ENCODE measurements around the gene BST1. TPM values are rescaled to one million over a fixed set of nuclear protein-coding genes. Genes with fewer than 3 reads are reported as not detected.

The BST1 gene
- total RNA-seq, 1 experiment from 2014 or later: 0.41 TPM

- ChIA-PET POLR2A (no interaction called here), CTCF (interaction anchor here (0.7 to 1.0 kb wide), 4 partner anchors 51 to 394 kb away, joined by 3 to 5 read pairs (median 5); no protein-coding TSS in a partner anchor)
- Histone ChIP-seq H3K4me1 (peaks cover 20% of the 10 kb centered on the region), H3K36me3 (ENCODE audit: control insufficient read depth, insufficient read depth, low read length) (no peaks in the 10 kb centered on the region), H3K4me3 (ENCODE audit: low read depth, low read length) (no peak overlapping the region), H3K9me3 (no peaks in the 10 kb centered on the region), H3K27me3 (replicated peaks; ENCODE audit: control insufficient read depth, insufficient read depth, low read length) (no peaks in the 10 kb centered on the region)
- Mint-ChIP-seq H3K36me3 (ENCODE audit: insufficient read depth, unreplicated experiment) (peaks cover 4% of the 10 kb centered on the region), H3K4me3 (ENCODE audit: unreplicated experiment) (no peak overlapping the region), H3K4me1 (ENCODE audit: low read depth, unreplicated experiment) (peaks cover 21% of the 10 kb centered on the region), H3K27me3 (ENCODE audit: insufficient read depth, unreplicated experiment) (no peaks in the 10 kb centered on the region), H3K27ac (ENCODE audit: unreplicated experiment) (no peak overlapping the region), H3K9me3 (ENCODE audit: unreplicated experiment) (no peaks in the 10 kb centered on the region)
- intact Hi-C loops (cut with micrococcal nuclease; ENCODE audit: unreplicated experiment): no loop called here
- no peak for TF ChIP-seq CTCF (IDR thresholded peaks at IDR 0.05; ENCODE audit: insufficient read depth in 1 of 2, low read depth in 1 of 2, low read length in 1 of 2, severe bottlenecking in 1 of 2, unreplicated experiment in 1 of 2)
- no peak for DNase-seq
- no TSS peak for BruUV-seq (replicated peaks)
Measured at GRCh38 chr4:15675356-15675755, 27.5 kb upstream of the BST1 start.

GRCh38 chr4:15676039-15676438 is 26.8 kb upstream of the BST1 start:
- TF ChIP-seq CTCF (IDR thresholded peaks at IDR 0.05; ENCODE audit: insufficient read depth in 1 of 2, low read depth in 1 of 2, low read length in 1 of 2, severe bottlenecking in 1 of 2, unreplicated experiment in 1 of 2): no peak
- Mint-ChIP-seq H3K4me3 (ENCODE audit: unreplicated experiment) (no peak overlapping the region), H3K27ac (ENCODE audit: unreplicated experiment) (no peak overlapping the region), H3K9me3 (ENCODE audit: unreplicated experiment) (no peaks in the 10 kb centered on the region), H3K4me1 (ENCODE audit: low read depth, unreplicated experiment) (peaks cover 21% of the 10 kb centered on the region), H3K27me3 (ENCODE audit: insufficient read depth, unreplicated experiment) (no peaks in the 10 kb centered on the region), H3K36me3 (ENCODE audit: insufficient read depth, unreplicated experiment) (peaks cover 5% of the 10 kb centered on the region)
- CTCF ChIA-PET: interaction anchor here (0.7 to 1.0 kb wide), 4 partner anchors 50 to 393 kb away, joined by 3 to 5 read pairs (median 5); no protein-coding TSS in a partner anchor
- BruUV-seq (replicated peaks): no TSS peak
- Histone ChIP-seq H3K4me3 (ENCODE audit: low read depth, low read length) (no peak overlapping the region), H3K27me3 (replicated peaks; ENCODE audit: control insufficient read depth, insufficient read depth, low read length) (no peaks in the 10 kb centered on the region), H3K9me3 (no peaks in the 10 kb centered on the region), H3K36me3 (ENCODE audit: control insufficient read depth, insufficient read depth, low read length) (no peaks in the 10 kb centered on the region), H3K4me1 (peaks cover 20% of the 10 kb centered on the region)
- intact Hi-C loops (cut with micrococcal nuclease; ENCODE audit: unreplicated experiment): no loop called here
- DNase-seq: no peak
- POLR2A ChIA-PET: no interaction called here

- H3K36me3 Mint-ChIP-seq (ENCODE audit: insufficient read depth, unreplicated experiment): peaks cover 13% of the 10 kb centered on the region
- H3K27me3 Mint-ChIP-seq (ENCODE audit: insufficient read depth, unreplicated experiment): no peaks in the 10 kb centered on the region
- H3K36me3 ChIP-seq (ENCODE audit: control insufficient read depth, insufficient read depth, low read length): no peaks in the 10 kb centered on the region
- no peaks in the 10 kb centered on the region for H3K27me3 ChIP-seq (replicated peaks; ENCODE audit: control insufficient read depth, insufficient read depth, low read length)
- DNase-seq: no peak
- H3K4me1 ChIP-seq: peaks cover 20% of the 10 kb centered on the region
- H3K4me3 Mint-ChIP-seq (ENCODE audit: unreplicated experiment): no peak overlapping the region
- peaks cover 17% of the 10 kb centered on the region for H3K4me1 Mint-ChIP-seq (ENCODE audit: low read depth, unreplicated experiment)
- no peak for TF ChIP-seq CTCF (IDR thresholded peaks at IDR 0.05; ENCODE audit: insufficient read depth in 1 of 2, low read depth in 1 of 2, low read length in 1 of 2, severe bottlenecking in 1 of 2, unreplicated experiment in 1 of 2)
- CTCF ChIA-PET: no interaction called here
- intact Hi-C loops (cut with micrococcal nuclease; ENCODE audit: unreplicated experiment): no loop called here
- H3K4me3 ChIP-seq (ENCODE audit: low read depth, low read length): no peak overlapping the region
- no peaks in the 10 kb centered on the region for H3K9me3 Mint-ChIP-seq (ENCODE audit: unreplicated experiment)
- BruUV-seq (replicated peaks): no TSS peak
- H3K27ac Mint-ChIP-seq (ENCODE audit: unreplicated experiment): no peak overlapping the region
- POLR2A ChIA-PET: no interaction called here
- no peaks in the 10 kb centered on the region for H3K9me3 ChIP-seq
Measured at GRCh38 chr4:15676899-15677298, 26.0 kb upstream of the BST1 start.
